ENCODE data around the gene DLG1. TPM values are rescaled to one million over a fixed set of nuclear protein-coding genes. Genes with fewer than 3 reads are reported as not detected.

The DLG1 gene
- total RNA-seq, 1 donor from 2014 or later = 62.1 TPM

DNA sequence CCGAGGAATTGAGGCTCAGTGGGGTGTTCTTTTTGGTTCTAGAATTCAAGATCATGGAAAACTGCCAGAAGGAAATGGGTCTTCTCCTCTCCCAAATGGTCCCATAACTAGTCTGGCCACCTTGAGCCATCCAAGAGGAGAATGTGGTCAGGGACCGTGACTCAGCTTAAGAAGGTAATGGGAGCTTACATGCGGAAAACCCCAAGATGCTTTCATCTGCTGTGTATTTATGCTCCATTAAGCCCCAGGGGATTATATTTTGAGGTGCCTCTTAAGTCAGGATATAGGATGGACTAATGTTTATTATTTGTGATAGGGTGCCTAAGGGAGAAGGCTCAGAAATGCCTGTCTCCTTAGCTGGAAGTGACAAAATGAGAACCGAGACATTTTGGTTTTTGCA, 39.2 kb upstream of the DLG1 start:
- H3K27ac ChIP-seq (ENCODE audit: low read depth, low read length) = no peak overlapping the region
- H3K4me1 ChIP-seq (ENCODE audit: control insufficient read depth in 3 of 3, insufficient read depth in 3 of 3, low read length in 3 of 3) = peaks cover 7 to 14% (median 13%) of the 10 kb centered on the region in 3 donors
- H3K4me3 ChIP-seq (ENCODE audit: low read length in 3 of 3) = no peak overlapping the region
- no peaks in the 10 kb centered on the region for H3K27me3 ChIP-seq (ENCODE audit: control insufficient read depth in 3 of 3, insufficient read depth in 3 of 3, low read length in 3 of 3)
- no peaks in the 10 kb centered on the region for H3K9me3 ChIP-seq (ENCODE audit: control insufficient read depth in 3 of 3, low read length in 3 of 3)
- H3K36me3 ChIP-seq (ENCODE audit: control insufficient read depth in 3 of 3, insufficient read depth in 3 of 3, low read length in 3 of 3) = no peaks in the 10 kb centered on the region
- H3K9ac ChIP-seq (ENCODE audit: low read depth in 1 of 3, low read length in 3 of 3) = no peak overlapping the region

DNA sequence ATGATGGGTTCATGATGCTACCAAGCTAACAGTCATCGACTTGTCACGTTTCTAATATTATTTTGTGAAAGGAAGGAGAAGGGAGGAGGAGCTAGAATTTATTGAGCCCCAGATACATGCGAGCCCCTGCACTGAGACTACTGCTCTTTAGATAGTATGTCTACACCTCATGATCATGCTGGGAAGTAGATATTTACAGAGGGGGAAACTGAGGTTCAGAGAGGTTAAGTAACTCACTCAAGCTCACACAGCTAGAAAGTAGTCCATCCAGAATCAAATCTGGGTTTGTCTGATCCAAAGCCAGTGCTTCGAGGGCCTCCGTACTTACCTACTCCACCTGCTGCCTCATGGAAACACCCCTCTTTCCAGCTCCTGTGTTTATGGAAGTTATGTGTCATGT, 38.8 kb upstream of the DLG1 start:
- H3K36me3 ChIP-seq (ENCODE audit: control insufficient read depth in 3 of 3, insufficient read depth in 3 of 3, low read length in 3 of 3) = no peaks in the 10 kb centered on the region
- no peaks in the 10 kb centered on the region for H3K9me3 ChIP-seq (ENCODE audit: control insufficient read depth in 3 of 3, low read length in 3 of 3)
- H3K4me1 ChIP-seq (ENCODE audit: control insufficient read depth in 3 of 3, insufficient read depth in 3 of 3, low read length in 3 of 3) = peaks cover 7 to 14% (median 13%) of the 10 kb centered on the region in 3 donors
- no peak overlapping the region for H3K9ac ChIP-seq (ENCODE audit: low read depth in 1 of 3, low read length in 3 of 3)
- no peaks in the 10 kb centered on the region for H3K27me3 ChIP-seq (ENCODE audit: control insufficient read depth in 3 of 3, insufficient read depth in 3 of 3, low read length in 3 of 3)
- H3K27ac ChIP-seq (ENCODE audit: low read depth, low read length) = no peak overlapping the region
- no peak overlapping the region for H3K4me3 ChIP-seq (ENCODE audit: low read length in 3 of 3)

DNA sequence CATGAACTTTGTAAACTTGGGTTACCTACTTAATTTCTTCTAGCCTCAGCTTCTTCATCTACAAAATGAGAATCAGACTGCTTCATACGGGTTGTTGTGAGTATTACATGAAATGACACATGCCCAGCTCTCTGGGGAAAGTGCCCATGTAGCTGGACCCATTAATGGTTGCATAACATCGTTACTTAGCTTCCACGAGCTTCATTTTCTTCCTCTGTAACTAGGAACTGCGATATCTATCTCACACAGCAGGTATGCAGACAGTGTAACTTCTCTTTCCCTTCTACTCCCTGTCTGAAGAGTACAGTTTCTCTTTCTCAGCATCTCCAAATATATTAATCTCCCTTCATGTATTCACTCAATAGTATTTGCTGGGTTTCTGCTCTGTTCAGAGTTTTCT, 37.9 kb upstream of the DLG1 start:
- Histone ChIP-seq H3K27ac (ENCODE audit: low read depth, low read length) (no peak overlapping the region), H3K36me3 (ENCODE audit: control insufficient read depth in 3 of 3, insufficient read depth in 3 of 3, low read length in 3 of 3) (no peaks in the 10 kb centered on the region), H3K9ac (ENCODE audit: low read depth in 1 of 3, low read length in 3 of 3) (no peak overlapping the region), H3K9me3 (ENCODE audit: control insufficient read depth in 3 of 3, low read length in 3 of 3) (no peaks in the 10 kb centered on the region), H3K4me3 (ENCODE audit: low read length in 3 of 3) (no peak overlapping the region), H3K27me3 (ENCODE audit: control insufficient read depth in 3 of 3, insufficient read depth in 3 of 3, low read length in 3 of 3) (no peaks in the 10 kb centered on the region), H3K4me1 (ENCODE audit: control insufficient read depth in 3 of 3, insufficient read depth in 3 of 3, low read length in 3 of 3) (peaks cover 7 to 14% (median 13%) of the 10 kb centered on the region in 3 donors)

DNA sequence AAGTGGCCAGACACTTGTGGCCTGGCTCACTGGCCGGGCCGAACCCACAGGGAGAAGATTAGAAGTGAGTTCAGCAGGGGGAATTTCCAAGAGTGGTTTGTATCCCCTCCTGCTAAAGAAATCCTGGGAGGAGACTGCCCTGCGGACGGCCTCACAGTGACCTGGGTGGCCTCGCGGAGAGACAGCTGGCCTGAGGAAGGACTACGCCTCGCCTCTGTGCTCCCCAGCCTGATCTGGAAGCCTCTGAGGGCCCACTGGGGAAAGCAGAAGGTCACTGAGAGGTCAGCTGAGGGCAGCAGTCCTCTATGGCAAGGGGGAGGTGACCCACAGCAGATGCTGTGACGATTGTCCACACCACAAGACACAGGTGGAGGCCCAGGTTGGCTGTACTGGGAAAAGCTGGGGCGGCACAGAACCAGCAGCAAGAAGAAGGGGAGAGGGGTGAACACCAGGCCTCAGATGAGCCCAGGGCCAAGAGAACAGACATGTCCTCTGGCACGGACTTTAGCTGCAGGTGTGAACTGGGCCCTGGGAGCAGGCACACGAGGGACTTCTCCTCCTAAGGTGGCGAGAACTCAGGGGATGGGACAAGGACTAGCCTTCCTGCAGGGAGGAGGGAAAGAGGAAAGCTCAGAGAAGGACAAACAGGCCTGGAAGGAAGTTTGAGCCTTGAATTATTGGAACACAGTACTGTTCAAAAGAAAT, 37.2 kb upstream of the DLG1 start:
- H3K9me3 ChIP-seq (ENCODE audit: control insufficient read depth in 3 of 3, low read length in 3 of 3) = no peaks in the 10 kb centered on the region
- H3K9ac ChIP-seq (ENCODE audit: low read depth in 1 of 3, low read length in 3 of 3) = no peak overlapping the region
- peaks cover 7 to 14% (median 13%) of the 10 kb centered on the region in 3 donors for H3K4me1 ChIP-seq (ENCODE audit: control insufficient read depth in 3 of 3, insufficient read depth in 3 of 3, low read length in 3 of 3)
- H3K27ac ChIP-seq (ENCODE audit: low read depth, low read length) = no peak overlapping the region
- no peaks in the 10 kb centered on the region for H3K36me3 ChIP-seq (ENCODE audit: control insufficient read depth in 3 of 3, insufficient read depth in 3 of 3, low read length in 3 of 3)
- no peaks in the 10 kb centered on the region for H3K27me3 ChIP-seq (ENCODE audit: control insufficient read depth in 3 of 3, insufficient read depth in 3 of 3, low read length in 3 of 3)
- H3K4me3 ChIP-seq (ENCODE audit: low read length in 3 of 3) = no peak overlapping the region

DNA sequence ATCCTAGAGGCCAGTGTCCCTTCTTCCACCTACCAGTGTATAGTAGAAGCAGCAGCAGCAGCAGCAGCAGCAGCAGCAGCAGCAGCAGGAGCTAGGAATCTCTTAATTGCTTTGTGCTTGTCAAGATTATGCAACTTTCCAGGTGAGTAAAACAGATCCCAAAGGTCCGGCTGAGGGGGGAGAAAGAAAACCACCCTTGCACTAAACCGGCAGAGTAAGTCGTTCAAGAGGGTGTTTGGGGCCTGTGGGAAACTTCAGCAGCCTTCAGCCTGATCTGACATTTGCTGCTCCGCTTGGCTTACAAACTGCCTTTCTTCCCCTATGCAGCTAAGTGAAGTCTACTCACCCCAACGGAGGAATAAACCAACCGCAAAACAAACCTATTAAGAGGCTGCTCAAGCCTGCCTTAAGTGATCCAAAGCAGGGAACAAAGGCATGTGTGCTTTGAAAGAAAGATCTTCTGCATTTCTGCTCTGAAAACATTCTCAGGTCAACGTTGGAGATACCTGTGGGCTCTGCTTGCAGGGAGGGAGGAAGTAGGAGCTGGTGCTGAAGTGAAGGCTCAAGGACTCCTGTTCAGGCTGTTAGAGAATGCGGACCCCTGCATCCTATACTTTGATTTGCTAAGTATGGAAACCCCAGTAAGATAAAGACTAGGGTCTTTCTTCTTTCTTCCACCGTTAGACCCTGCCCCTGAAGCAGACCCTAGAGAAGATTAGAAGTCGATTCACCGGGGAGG, 35.7 kb upstream of the DLG1 start:
- Histone ChIP-seq H3K27me3 (ENCODE audit: control insufficient read depth in 3 of 3, insufficient read depth in 3 of 3, low read length in 3 of 3) (no peaks in the 10 kb centered on the region), H3K36me3 (ENCODE audit: control insufficient read depth in 3 of 3, insufficient read depth in 3 of 3, low read length in 3 of 3) (no peaks in the 10 kb centered on the region), H3K4me1 (ENCODE audit: control insufficient read depth in 3 of 3, insufficient read depth in 3 of 3, low read length in 3 of 3) (peaks cover 5 to 14% (median 13%) of the 10 kb centered on the region in 3 donors), H3K9ac (ENCODE audit: low read depth in 1 of 3, low read length in 3 of 3) (no peak overlapping the region), H3K4me3 (ENCODE audit: low read length in 3 of 3) (no peak overlapping the region), H3K27ac (ENCODE audit: low read depth, low read length) (no peak overlapping the region), H3K9me3 (ENCODE audit: control insufficient read depth in 3 of 3, low read length in 3 of 3) (no peaks in the 10 kb centered on the region)

DNA sequence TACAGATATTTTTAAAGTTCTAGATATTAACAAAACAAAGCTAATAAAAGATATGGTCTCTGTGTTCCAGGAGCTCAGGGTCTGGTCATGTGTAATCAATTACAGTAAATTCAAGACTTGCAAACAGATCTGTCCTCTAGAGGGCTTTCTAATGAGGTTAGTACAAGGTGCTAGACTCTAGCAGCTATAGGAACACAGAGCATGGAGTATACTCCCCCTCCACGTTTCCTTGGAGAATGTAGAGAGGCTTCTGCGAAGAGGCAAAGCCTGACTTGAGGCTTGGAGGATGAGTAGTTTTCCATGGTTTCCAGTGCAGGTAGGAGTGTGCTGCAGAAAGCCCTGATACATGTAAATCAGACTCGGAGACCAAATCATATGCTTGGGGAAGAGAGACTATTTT, 32.7 kb upstream of the DLG1 start:
- H3K4me3 ChIP-seq (ENCODE audit: low read length in 3 of 3) = no peak overlapping the region
- H3K9me3 ChIP-seq (ENCODE audit: control insufficient read depth in 3 of 3, low read length in 3 of 3) = no peaks in the 10 kb centered on the region
- H3K4me1 ChIP-seq (ENCODE audit: control insufficient read depth in 3 of 3, insufficient read depth in 3 of 3, low read length in 3 of 3) = peaks cover 14 to 22% (median 15%) of the 10 kb centered on the region in 3 donors
- H3K27ac ChIP-seq (ENCODE audit: low read depth, low read length) = no peak overlapping the region
- no peaks in the 10 kb centered on the region for H3K36me3 ChIP-seq (ENCODE audit: control insufficient read depth in 3 of 3, insufficient read depth in 3 of 3, low read length in 3 of 3)
- no peaks in the 10 kb centered on the region for H3K27me3 ChIP-seq (ENCODE audit: control insufficient read depth in 3 of 3, insufficient read depth in 3 of 3, low read length in 3 of 3)
- H3K9ac ChIP-seq (ENCODE audit: low read depth in 1 of 3, low read length in 3 of 3) = no peak overlapping the region

DNA sequence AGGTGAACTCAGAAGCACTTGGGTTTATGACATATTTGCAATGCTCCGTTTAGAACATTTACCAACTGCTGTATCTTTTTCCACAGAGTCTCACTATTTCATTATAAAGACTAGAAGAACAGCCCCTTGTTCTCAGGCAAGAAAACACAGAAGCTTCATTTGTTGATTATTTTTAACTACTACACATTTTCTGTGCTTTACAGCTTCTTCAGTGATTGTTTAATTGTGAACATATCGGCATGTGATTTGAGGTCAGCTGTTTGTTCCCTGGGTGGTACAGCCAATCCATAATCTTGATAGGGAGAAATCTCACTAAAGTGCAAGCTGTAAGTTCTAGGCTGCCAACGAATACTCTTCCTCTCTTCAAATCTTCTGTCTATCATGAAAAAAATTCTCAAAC, 31.0 kb upstream of the DLG1 start:
- Histone ChIP-seq H3K4me1 (ENCODE audit: control insufficient read depth in 3 of 3, insufficient read depth in 3 of 3, low read length in 3 of 3) (peaks cover 10 to 12% (median 10%) of the 10 kb centered on the region in 3 donors), H3K4me3 (ENCODE audit: low read length in 3 of 3) (no peak overlapping the region), H3K27me3 (ENCODE audit: control insufficient read depth in 3 of 3, insufficient read depth in 3 of 3, low read length in 3 of 3) (no peaks in the 10 kb centered on the region), H3K9me3 (ENCODE audit: control insufficient read depth in 3 of 3, low read length in 3 of 3) (no peaks in the 10 kb centered on the region), H3K36me3 (ENCODE audit: control insufficient read depth in 3 of 3, insufficient read depth in 3 of 3, low read length in 3 of 3) (no peaks in the 10 kb centered on the region), H3K9ac (ENCODE audit: low read depth in 1 of 3, low read length in 3 of 3) (no peak overlapping the region), H3K27ac (ENCODE audit: low read depth, low read length) (no peak overlapping the region)

DNA sequence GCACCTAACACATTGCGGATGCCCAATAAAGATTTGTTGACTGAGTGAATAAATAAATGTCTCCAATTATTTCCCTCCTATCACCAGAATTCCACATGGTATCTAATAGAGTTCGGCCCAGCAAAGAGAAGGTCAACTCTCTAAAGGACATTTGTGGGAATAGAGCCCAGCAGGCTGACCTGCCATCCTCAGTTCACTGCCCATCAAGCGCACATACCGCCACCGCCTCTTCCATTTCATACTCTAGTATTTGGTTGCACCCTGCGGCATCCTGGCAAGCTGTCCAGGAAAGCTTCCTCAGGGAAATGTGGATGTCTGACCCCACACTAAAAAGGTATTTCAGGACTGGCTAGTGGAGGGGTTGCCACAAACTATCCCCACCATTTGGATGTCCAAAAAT, 29.8 kb upstream of the DLG1 start:
- no peak overlapping the region for H3K4me3 ChIP-seq (ENCODE audit: low read length in 3 of 3)
- H3K27ac ChIP-seq (ENCODE audit: low read depth, low read length) = no peak overlapping the region
- no peaks in the 10 kb centered on the region for H3K27me3 ChIP-seq (ENCODE audit: control insufficient read depth in 3 of 3, insufficient read depth in 3 of 3, low read length in 3 of 3)
- H3K36me3 ChIP-seq (ENCODE audit: control insufficient read depth in 3 of 3, insufficient read depth in 3 of 3, low read length in 3 of 3) = no peaks in the 10 kb centered on the region
- peaks cover 10 to 12% (median 10%) of the 10 kb centered on the region in 3 donors for H3K4me1 ChIP-seq (ENCODE audit: control insufficient read depth in 3 of 3, insufficient read depth in 3 of 3, low read length in 3 of 3)
- no peak overlapping the region for H3K9ac ChIP-seq (ENCODE audit: low read depth in 1 of 3, low read length in 3 of 3)
- no peaks in the 10 kb centered on the region for H3K9me3 ChIP-seq (ENCODE audit: control insufficient read depth in 3 of 3, low read length in 3 of 3)

DNA sequence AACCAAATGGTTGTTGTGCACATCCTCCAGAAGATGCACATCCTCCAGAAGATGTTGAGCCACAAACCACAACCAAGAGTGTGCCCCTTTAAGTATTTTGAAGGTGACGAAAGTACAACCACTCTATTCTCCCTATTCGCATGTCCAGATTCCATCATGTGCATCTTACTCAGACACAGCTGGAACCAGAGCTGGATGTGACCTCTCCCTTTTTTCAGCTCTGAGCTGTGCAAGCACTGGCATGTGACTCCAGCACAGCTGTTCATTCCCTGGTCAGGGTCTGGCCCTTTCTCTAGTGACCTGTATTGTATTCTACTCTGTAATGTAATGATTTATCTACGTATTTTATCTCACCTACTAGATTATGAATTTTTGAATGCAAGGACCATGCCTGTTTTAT, 29.3 kb upstream of the DLG1 start:
- Histone ChIP-seq H3K9ac (ENCODE audit: low read depth in 1 of 3, low read length in 3 of 3) (no peak overlapping the region), H3K4me3 (ENCODE audit: low read length in 3 of 3) (no peak overlapping the region), H3K36me3 (ENCODE audit: control insufficient read depth in 3 of 3, insufficient read depth in 3 of 3, low read length in 3 of 3) (no peaks in the 10 kb centered on the region), H3K4me1 (ENCODE audit: control insufficient read depth in 3 of 3, insufficient read depth in 3 of 3, low read length in 3 of 3) (peaks cover 10 to 12% (median 10%) of the 10 kb centered on the region in 3 donors), H3K27ac (ENCODE audit: low read depth, low read length) (no peak overlapping the region), H3K9me3 (ENCODE audit: control insufficient read depth in 3 of 3, low read length in 3 of 3) (no peaks in the 10 kb centered on the region), H3K27me3 (ENCODE audit: control insufficient read depth in 3 of 3, insufficient read depth in 3 of 3, low read length in 3 of 3) (no peaks in the 10 kb centered on the region)

DNA sequence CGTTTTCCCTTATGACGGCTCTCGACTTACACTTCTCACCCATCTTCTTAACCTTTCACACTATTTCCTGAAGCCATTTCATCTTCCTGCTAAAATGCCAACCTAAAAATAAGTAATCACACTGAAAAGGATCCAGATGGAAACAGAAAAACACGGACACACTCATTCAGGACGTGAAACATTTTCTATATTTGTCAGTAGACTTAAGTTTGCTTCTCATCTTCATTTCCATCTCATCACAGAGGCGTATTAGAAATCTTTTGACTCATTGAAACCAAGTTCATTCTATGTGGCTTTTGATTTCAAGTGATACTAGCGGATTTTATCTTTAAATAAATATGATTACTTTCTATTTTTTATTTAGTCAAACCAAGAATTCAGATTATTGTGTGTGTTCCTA, 27.4 kb upstream of the DLG1 start:
- Histone ChIP-seq H3K9ac (ENCODE audit: low read depth in 1 of 3, low read length in 3 of 3) (no peak overlapping the region), H3K27ac (ENCODE audit: low read depth, low read length) (no peak overlapping the region), H3K36me3 (ENCODE audit: control insufficient read depth in 3 of 3, insufficient read depth in 3 of 3, low read length in 3 of 3) (no peaks in the 10 kb centered on the region), H3K27me3 (ENCODE audit: control insufficient read depth in 3 of 3, insufficient read depth in 3 of 3, low read length in 3 of 3) (no peaks in the 10 kb centered on the region), H3K9me3 (ENCODE audit: control insufficient read depth in 3 of 3, low read length in 3 of 3) (no peaks in the 10 kb centered on the region), H3K4me1 (ENCODE audit: control insufficient read depth in 3 of 3, insufficient read depth in 3 of 3, low read length in 3 of 3) (peaks cover 10 to 12% (median 10%) of the 10 kb centered on the region in 3 donors), H3K4me3 (ENCODE audit: low read length in 3 of 3) (no peak overlapping the region)
